Measurements from ENCODE around the gene NTM. TPM values are rescaled to one million over a fixed set of nuclear protein-coding genes. Genes with fewer than 3 reads are reported as not detected.

The NTM gene
- total and polyA plus RNA-seq, 2 of the 8 experiments (the other 6 are each of a cell fraction or from before 2014, with no cell fraction given): 13.4 to 20.0 TPM

GRCh38 chr11:132062541-132062940, 692.1 kb downstream of the NTM start (continued):
- TF ChIP-seq SIN3A (conservative IDR thresholded peaks at IDR 0.05 in 1 of 2, IDR thresholded peaks at IDR 0.05 in 1 of 2; ENCODE audit: low read depth in 1 of 2, low read length in 2 of 2) (no peak), FOSL1 (IDR thresholded peaks at IDR 0.05; ENCODE audit: insufficient read depth, low read depth, low read length) (no peak), MAFK (IDR thresholded peaks at IDR 0.05; ENCODE audit: low read depth, low read length) (no peak), SP2 (IDR thresholded peaks at IDR 0.05; ENCODE audit: low read length) (no peak), CHD7 (IDR thresholded peaks at IDR 0.05; ENCODE audit: insufficient replicate concordance, low read length) (no peak)
